HL-60 (cell line): ENCODE data around the gene ACCSL.

Experiments used
- POLR2AphosphoS5 ChIP-seq: IDR thresholded peaks from 2 replicates; pipeline ENCODE4 v1.6.1; 2012; ENCODE audit warnings: low read depth
- TF ChIP-seq, protein P1 (sequence below): IDR thresholded peaks from 2 replicates; pipeline ENCODE4 v1.6.1; 2012; ENCODE audit warnings: low read depth; ENCODE audit not compliant: insufficient replicate concordance
- TF ChIP-seq, protein P2 (sequence below): IDR thresholded peaks from one replicate; pipeline ENCODE4 v1.5.1; 2011; ENCODE audit warnings: low read length, control low read depth, inconsistent platforms; ENCODE audit not compliant: insufficient read depth

- TF ChIP-seq, protein P1, sequence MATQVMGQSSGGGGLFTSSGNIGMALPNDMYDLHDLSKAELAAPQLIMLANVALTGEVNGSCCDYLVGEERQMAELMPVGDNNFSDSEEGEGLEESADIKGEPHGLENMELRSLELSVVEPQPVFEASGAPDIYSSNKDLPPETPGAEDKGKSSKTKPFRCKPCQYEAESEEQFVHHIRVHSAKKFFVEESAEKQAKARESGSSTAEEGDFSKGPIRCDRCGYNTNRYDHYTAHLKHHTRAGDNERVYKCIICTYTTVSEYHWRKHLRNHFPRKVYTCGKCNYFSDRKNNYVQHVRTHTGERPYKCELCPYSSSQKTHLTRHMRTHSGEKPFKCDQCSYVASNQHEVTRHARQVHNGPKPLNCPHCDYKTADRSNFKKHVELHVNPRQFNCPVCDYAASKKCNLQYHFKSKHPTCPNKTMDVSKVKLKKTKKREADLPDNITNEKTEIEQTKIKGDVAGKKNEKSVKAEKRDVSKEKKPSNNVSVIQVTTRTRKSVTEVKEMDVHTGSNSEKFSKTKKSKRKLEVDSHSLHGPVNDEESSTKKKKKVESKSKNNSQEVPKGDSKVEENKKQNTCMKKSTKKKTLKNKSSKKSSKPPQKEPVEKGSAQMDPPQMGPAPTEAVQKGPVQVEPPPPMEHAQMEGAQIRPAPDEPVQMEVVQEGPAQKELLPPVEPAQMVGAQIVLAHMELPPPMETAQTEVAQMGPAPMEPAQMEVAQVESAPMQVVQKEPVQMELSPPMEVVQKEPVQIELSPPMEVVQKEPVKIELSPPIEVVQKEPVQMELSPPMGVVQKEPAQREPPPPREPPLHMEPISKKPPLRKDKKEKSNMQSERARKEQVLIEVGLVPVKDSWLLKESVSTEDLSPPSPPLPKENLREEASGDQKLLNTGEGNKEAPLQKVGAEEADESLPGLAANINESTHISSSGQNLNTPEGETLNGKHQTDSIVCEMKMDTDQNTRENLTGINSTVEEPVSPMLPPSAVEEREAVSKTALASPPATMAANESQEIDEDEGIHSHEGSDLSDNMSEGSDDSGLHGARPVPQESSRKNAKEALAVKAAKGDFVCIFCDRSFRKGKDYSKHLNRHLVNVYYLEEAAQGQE = no peak
- TF ChIP-seq, protein P2, sequence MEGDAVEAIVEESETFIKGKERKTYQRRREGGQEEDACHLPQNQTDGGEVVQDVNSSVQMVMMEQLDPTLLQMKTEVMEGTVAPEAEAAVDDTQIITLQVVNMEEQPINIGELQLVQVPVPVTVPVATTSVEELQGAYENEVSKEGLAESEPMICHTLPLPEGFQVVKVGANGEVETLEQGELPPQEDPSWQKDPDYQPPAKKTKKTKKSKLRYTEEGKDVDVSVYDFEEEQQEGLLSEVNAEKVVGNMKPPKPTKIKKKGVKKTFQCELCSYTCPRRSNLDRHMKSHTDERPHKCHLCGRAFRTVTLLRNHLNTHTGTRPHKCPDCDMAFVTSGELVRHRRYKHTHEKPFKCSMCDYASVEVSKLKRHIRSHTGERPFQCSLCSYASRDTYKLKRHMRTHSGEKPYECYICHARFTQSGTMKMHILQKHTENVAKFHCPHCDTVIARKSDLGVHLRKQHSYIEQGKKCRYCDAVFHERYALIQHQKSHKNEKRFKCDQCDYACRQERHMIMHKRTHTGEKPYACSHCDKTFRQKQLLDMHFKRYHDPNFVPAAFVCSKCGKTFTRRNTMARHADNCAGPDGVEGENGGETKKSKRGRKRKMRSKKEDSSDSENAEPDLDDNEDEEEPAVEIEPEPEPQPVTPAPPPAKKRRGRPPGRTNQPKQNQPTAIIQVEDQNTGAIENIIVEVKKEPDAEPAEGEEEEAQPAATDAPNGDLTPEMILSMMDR = no peak
- no peak for TF ChIP-seq POLR2AphosphoS5
These were observed 31.0 kb downstream of the ACCSL start for GRCh38 chr11:44078794-44079193.
